Ishikawa (cell line): ENCODE data around the gene DSCAML1.

Experiments
- TEAD4 ChIP-seq: IDR thresholded peaks from 2 replicates; pipeline ENCODE4 v1.6.1; 2012
- USF1 ChIP-seq: IDR thresholded peaks from 2 replicates; pipeline ENCODE4 v1.6.1; 2012

GRCh38 chr11:117442869-117443239, 354.2 kb downstream of the DSCAML1 start:
- TF ChIP-seq TEAD4, result no peak
- no peak for TF ChIP-seq USF1
